GM18526 (cell line): Measurements from ENCODE around the gene MOG.

Experiments used
- POLR2A ChIP-seq: IDR thresholded peaks from 3 replicates; pipeline ENCODE4 v1.6.1; 2011; ENCODE audit not compliant: insufficient read length; ENCODE audit errors: extremely low read depth

The MOG gene

DNA sequence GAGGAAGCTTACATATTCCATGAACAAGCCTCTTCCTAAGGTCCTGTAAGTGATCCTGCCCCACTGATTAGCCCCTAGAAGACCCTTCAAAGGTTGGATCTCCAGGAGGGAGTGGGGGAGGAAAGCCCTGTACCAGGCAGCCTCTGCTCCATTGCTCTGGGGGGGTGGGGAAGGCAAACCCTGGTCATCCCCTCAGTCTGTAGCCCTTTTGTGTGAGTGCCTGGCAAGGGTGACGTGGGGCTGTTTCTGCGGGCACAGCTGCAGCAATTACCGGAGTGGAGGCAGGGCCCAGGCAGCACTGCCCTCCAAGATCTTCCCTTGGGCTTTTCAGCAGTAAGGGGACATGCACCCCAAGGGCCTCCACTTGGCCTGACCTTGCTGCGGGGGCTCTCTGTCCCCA, at the start of gene MOG:
Gene MOG, plus strand, starts transcription at position 295 of the 400 bp plus-strand sequence. CDS start 118 bp downstream, outside the sequence.
- TF ChIP-seq POLR2A: no peak

DNA sequence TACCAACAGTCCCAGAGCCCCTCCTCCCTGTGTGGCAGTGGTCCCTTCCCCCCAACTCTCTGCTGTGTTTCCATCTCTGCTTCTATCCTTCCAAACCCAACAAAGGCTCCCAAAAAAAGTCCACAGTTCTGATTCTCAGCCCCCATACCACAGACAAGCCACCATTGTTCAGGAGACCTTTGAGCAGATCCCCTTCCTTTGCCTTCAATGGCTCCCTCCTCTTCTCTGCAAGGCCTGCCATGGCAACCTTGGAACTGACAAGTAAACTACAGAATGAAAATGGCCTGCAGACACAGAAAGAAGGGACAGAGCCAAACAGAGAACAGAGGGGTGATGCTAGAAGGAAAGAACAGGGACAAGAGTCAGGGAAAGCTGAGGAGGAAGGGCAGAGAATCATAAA, 48.8 kb upstream of the MOG start:
- TF ChIP-seq POLR2A: no peak

DNA sequence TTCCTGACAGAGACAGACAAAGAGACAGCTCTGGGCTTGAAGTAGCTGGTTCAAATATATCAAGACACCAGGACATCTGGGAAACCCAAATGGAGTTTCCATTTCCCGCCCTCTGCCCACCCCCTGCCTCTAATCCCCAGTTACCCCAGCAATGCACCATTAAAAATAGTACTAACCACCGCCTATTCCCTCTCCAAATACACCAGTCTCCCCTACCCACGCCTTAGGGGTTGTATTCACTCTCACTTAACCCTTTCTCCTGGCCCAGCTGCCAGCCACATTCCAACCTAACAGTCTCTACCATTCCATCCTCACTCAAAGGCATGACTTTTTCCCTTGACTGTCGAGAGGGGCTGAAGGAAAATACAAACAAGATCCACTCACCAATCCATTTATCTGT, 46.4 kb upstream of the MOG start:
- TF ChIP-seq POLR2A: no peak

DNA sequence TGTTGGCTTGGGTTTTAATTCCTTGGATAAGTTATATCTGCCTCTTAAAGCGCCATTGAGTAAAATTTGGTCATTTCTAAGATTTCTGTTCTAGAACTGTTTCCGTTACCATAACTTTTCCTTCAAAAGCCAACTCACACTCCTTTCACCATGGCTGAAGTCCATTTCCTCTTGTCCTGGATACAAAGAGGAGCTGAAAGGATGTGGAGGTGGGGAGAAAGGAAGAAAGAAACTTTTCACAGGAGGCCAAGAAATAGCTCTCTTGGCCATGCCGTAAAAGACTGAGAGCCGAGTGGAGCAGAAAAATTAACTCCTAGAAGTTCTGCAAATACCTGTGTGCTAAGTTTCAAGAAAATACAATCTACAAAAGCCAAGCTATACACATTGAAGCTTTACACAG, 45.5 kb upstream of the MOG start:
- no peak for TF ChIP-seq POLR2A

DNA sequence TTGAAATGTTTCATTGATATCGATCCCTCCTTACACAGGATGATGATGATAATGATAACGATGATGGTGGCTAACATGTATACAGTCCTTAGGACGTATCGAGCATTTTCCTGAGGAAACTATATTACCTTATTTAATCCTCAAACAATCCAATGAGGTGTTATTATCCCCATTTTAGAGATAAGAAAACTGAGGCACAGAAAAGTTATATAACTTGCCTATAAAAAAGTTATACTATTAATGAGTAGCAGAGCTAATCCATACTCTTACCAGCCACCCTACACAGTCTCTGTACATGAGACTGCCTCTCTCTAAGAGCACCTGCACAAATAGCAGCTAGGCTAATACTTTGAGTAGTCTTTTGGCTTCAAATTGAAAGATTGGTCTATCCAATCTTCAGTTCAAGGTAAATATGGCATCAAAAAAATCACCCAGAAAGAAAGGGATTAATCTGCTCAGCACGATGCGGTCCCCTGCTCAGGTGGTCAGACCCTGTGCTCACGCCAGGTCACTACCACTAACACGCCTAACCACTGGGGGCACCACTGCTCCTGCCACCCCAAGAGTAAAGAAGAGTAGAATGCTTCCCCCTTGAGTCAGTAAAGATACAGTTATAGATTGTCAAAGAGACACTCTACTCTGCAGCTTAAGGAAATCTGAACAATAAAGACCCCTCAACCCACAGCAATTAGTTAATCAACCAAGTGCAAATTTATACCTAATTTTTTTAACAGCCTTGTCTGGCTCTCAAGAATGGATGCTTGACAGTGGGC, 38.9 kb upstream of the MOG start:
- TF ChIP-seq POLR2A: no peak

DNA sequence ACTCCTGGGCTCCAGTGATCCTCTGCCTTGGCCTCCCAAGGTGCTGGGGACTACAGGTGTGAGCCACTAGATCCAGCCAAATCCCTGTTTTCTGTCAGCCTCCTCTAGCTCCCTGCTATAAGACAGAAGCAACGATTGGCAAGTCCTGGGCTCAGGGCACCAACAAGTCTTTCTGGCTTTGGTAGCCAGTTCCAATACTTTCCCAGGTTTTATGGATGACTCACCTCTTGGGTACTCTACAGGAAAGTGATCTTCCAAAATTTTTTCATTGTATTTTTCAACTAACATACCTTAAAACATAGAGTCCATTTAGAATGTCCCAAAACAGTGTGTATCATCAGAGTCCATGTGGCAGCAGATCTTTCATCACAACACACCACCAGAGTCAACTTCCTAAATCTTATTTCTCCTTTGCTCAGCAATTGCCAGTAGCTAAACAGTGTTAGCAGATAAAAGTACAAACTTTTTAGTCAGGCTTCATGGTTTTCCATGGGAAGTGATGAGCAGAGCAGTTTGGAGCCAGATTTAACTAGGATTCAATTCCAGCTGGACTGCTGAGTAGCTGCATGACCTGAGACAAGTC, 37.2 kb upstream of the MOG start:
- TF ChIP-seq POLR2A: no peak

DNA sequence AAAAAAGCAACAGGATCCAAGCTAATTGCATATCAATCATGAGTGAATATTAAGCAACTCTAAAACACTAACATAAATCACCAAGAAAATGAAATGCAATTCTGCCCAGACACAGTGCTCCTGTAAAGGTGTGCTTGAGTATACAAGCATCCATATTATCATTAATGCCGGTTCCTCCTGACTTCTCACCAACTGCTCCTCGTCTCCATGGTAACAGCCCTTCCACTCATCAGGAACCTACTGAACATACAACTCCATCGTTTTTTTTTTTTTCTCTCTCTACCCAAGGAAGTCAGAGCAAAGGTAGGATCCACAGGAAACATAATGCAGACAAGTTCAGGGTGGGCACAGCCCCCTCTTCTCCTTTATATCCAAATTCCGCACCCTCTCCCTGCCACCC, 36.3 kb upstream of the MOG start:
- TF ChIP-seq POLR2A: no peak

DNA sequence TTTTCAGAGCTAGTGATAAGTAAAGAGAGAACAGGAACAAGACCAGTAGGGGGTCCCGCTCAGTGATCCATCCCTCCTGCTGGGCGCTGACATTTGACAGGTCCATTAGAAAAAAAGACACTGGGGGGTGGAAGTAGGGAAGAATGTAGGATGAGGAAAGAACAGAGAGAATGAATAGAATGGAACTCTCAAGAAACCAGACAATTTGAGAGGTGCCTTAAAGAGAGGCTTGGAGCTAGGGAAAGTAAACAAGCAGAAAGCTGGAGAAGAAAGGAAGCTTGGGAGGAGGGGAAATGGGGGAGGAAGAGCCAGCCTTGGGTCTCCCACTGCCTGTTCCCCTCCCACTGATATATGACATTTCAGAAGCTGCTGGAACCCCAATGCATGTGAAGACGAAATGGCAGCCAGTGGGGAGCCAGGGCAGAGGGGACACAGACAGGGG, 32.4 kb upstream of the MOG start:
- no peak for TF ChIP-seq POLR2A

DNA sequence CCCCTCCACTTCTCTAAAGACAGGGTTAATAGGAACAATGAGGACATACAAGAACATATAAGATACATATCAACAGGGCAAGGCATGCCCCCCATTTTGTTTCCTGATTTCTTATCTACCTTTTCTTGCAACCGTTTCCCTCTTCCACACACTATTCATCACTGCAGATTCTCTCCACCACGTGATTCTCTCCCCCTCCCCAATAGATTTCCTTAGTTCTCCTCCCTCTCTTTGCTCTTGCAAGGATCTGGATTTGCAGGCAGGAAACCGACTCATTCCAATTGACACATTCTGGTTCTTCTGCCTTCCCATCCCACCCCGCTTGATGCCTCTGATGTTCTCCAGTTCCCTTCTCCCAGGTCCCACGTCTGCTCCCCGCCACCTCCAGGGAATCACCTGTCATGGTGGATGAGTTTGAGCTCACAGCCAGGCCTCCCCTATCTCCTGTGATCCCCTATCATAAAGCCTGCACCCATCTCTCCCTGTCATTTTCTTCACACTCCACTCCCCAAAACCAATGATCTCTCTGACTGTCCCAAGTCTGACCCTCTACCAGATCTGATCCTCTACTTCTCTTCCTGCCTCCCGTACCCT, 31.5 kb upstream of the MOG start:
- no peak for TF ChIP-seq POLR2A

DNA sequence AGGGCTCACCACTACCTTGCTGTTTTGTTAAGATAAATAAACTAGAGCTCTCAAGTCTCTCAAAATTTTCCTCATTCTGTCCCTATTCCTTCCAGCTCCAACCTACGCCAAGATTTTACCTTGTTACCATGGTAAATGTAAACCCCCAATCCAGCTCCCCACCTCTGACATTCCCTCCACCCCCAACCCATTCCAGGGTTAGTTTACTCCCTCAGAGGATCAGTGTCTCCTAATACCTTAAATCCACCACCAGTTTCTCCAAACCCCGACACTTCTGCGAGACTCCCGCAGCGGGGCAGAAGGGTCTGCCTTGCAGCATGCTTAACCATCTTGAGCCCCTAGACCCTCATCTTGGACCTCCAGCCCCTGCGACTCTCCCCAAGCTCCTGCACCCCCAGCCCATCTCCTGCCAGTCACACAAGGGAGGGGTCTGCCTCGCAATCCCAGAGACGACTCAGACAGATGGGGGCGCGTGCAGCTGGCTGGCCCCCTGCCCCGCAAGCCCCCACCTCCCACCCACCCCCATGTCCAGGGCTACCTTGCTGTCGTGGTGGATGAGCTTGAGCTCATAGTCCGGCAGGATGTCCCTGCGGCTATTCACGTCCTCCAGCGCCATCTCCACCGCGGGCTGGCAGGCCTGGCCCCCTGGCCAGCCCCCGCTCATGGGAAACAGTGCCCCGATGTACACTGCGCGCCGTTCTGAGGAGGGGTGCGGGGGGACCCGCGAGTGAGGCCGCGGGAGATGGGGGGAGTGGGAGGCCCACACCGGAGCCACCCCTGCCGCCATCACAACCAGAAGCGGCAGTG, 29.7 kb upstream of the MOG start:
- no peak for TF ChIP-seq POLR2A

DNA sequence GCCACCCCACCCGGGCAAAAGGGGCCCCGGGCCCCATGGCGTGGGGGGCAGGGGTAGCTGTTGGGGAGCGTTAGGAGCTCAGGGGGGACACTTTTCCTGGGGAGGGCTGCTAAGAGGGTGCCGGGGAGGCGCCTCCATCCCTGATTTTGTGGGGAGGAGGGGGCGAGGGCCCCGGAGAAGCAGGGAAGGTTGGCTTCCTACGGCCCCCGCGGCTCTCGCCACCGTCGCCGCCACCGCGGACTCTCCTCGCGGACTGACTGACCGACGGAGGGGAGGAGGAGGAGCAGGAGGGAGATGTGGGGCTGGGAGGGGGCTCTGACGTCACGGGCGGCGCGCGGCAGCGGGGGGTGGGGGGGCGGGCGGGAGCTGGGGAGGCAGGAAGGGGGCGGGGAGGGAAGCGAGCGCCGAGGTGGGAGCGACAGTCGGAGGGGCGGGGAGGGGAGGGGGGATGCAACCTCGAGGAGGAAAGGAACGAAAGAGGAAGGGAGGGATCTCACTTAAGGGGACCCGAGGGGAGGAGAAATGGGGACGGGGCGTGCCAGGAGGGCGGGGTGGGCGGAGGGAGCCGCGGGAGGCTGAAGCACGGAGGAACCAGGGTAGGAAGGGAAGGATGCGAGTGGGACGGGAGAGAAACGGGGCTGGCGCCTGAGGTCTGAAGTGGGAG, 29.0 kb upstream of the MOG start:
- TF ChIP-seq POLR2A: no peak

DNA sequence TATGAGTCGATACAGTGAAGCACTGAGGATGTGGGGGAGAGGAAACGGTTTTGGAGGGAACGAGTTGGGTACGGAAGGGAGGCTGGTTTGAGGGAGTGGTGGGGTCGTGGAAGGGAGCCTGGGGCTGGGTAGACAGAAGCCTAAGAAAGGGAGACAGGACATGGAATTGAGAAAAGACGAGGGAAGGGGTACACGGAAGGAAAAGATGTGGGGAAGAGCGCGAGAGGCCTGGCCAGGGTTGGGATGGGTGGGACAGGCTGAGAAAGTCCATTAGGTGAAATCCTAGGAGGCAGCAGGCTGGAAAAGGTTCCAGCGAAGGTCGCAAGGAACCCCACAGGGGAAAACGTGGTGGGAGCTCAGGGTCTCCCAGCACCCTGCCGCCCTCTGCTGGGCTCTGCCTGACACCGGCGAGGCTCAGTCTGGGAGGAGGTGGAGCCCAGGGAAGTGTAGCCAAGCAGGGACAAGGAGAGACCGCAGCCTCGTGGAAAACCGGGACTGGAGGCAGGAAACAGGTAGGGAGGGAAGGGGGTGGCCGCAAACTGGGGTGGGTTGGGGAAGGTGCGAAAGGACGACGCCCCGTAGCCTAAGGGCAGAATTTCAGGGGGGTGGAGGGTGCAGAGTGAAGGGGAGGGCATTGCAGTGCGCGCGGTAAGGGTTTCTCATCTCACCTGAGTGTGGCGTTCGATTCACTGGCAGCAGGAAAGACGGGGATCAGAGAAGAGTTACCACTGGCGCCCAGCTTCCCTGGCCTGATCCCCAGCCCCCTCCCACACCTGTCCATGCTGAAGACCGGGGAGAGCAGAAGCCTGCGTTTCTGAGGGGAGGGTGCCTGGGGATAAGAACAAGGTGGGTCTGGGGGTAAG, 28.2 kb upstream of the MOG start:
- no peak for TF ChIP-seq POLR2A

DNA sequence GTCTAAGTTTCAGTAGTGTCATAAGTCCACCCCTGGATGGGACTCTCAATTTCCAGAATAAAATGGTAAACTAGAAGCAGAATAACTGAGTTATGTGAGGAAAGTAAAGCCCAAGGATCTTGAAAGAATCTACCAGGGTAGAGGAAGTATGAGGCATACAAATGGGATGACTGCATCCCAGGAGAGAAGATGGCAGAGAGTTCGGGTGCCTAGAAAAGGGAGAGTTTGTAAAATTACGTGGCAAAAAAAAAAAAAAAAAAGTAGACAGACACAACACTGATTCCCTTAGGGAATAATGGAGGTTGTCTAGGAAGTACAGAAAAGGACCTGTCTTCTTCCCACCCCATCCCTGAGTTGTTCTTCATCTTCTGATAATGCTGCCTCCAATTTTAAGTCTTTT, 27.3 kb upstream of the MOG start:
- no peak for TF ChIP-seq POLR2A

DNA sequence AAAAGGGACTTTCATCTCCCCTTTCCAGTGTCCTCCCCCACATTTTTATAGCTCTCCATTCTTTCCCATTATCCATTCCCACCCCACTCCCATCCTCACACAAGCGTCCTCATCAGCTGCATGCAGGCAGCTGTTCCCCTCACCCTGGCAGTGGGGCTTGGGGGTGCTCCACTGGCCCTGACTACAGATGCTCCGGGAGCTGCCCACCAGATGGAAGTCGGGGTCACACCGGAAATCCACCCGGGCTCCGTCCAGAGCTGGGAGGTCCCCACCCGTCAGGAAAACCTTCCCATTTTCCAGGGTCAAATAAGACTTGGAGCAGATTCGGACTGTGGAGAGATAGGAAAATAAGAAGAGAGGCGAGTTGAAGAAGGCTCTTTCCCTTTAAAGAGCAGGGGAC, 26.6 kb upstream of the MOG start:
- TF ChIP-seq POLR2A: no peak

DNA sequence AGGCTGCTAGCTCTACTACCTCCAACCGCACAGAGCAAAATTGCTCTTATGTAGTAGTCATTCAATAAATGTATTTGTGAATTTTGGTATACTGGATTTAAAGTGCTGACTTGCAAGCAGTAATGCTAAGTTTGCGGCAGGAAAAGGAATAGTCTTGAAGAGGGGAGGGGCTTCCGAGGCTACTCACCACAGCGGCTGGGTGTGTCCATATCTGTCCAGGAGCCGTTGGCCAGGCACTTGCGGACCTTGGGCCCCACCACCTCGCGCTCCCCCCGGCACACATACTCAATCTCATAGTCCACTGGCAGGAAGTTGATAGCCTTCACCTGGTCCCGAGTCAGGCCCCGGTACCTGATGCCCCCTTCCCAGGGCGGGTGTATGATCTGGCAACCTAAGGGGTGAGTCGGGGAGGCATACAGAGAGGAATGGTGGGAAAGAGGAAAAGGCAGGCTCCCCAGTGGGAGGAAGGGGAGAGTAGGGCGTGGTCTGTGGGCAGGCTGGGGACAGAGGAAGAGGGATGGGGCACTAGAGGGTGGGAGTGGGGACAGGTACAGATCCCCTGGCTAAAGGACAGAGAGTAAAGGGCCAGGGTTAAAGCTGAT, 25.6 kb upstream of the MOG start:
- TF ChIP-seq POLR2A: no peak
